Activated CD4-positive, alpha-beta T cell treated with anti-CD3 and anti-CD28 coated beads, Interleukin-2, amount 50 U/mL, for 48 hours (primary cell): ENCODE data around the gene NPY4R2.
"Not testable (repeated sequence)": the region's sequence is repeated elsewhere in the genome, so short reads cannot be mapped to it uniquely, and the experiment has no call there.

Experiments
- DNase-seq, 2 experiments: peaks; one replicate each; pipeline ENCODE4 v3.0.0-alpha.2; 2020

NPY4R2 gene

GRCh38 chr10:47918475-47918874, at the start of gene NPY4R2:
Gene NPY4R2, plus strand, starts transcription at chr10:47918662. Its CDS starts 3,326 bp downstream, at chr10:47921988.
- DNase-seq: not testable (repeated sequence)

GRCh38 chr10:47870887-47871286, 47.6 kb upstream of the NPY4R2 start:
- not testable (repeated sequence) for DNase-seq

- not testable (repeated sequence) for DNase-seq
Observed at GRCh38 chr10:47871485-47872180, 46.8 kb upstream of the NPY4R2 start.

GRCh38 chr10:47872236-47872635, 46.2 kb upstream of the NPY4R2 start:
- DNase-seq: not testable (repeated sequence)

- not testable (repeated sequence) for DNase-seq
Observed at GRCh38 chr10:47884239-47884638, 34.2 kb upstream of the NPY4R2 start.

- not testable (repeated sequence) for DNase-seq
Observed at GRCh38 chr10:47884934-47885333, 33.5 kb upstream of the NPY4R2 start.

GRCh38 chr10:47886356-47886755, 32.1 kb upstream of the NPY4R2 start:
- not testable (repeated sequence) for DNase-seq

GRCh38 chr10:47886827-47887226, 31.6 kb upstream of the NPY4R2 start:
- not testable (repeated sequence) for DNase-seq

GRCh38 chr10:47890737-47891136, 27.7 kb upstream of the NPY4R2 start:
- not testable (repeated sequence) for DNase-seq

GRCh38 chr10:47892494-47893261, 25.8 kb upstream of the NPY4R2 start:
- not testable (repeated sequence) for DNase-seq

GRCh38 chr10:47894571-47894970, 23.9 kb upstream of the NPY4R2 start:
- DNase-seq: not testable (repeated sequence)

GRCh38 chr10:47897813-47898212, 20.6 kb upstream of the NPY4R2 start:
- not testable (repeated sequence) for DNase-seq

- not testable (repeated sequence) for DNase-seq
Observed at GRCh38 chr10:47909333-47909732, 9.1 kb upstream of the NPY4R2 start.

GRCh38 chr10:47910486-47910885, 8.0 kb upstream of the NPY4R2 start:
- not testable (repeated sequence) for DNase-seq

GRCh38 chr10:47914052-47914451, 4.4 kb upstream of the NPY4R2 start:
- DNase-seq: not testable (repeated sequence)

GRCh38 chr10:47915849-47916548, 2.5 kb upstream of the NPY4R2 start:
- DNase-seq: not testable (repeated sequence)

GRCh38 chr10:47920610-47921009, 2.1 kb downstream of the NPY4R2 start:
- not testable (repeated sequence) for DNase-seq

- not testable (repeated sequence) for DNase-seq
Observed at GRCh38 chr10:47922503-47922902, 4.0 kb downstream of the NPY4R2 start.

- DNase-seq: not testable (repeated sequence)
Observed at GRCh38 chr10:47924628-47925027, 6.2 kb downstream of the NPY4R2 start.

- DNase-seq: not testable (repeated sequence)
Observed at GRCh38 chr10:47927147-47927916, 8.9 kb downstream of the NPY4R2 start.

- DNase-seq: not testable (repeated sequence)
Observed at GRCh38 chr10:47928225-47928624, 9.8 kb downstream of the NPY4R2 start.

- DNase-seq: not testable (repeated sequence)
Observed at GRCh38 chr10:47932824-47933223, 14.4 kb downstream of the NPY4R2 start.
